K562 (cell line): Measurements from ENCODE around the gene CHKB. TPM values are rescaled to one million over a fixed set of nuclear protein-coding genes. Genes with fewer than 3 reads are reported as not detected.

Source experiments
- ATAC-seq: fragments of 200-7000 bp; cut with Tn5 transposase; 3 replicates; pipeline ENCODE4 v1.9.1; 2020; ENCODE audit warnings: moderate library complexity
- BruUV-seq: library from RNA; stranded (reverse); fragments of 400-500 nt; replicated peaks from 2 replicates; lab custom pipeline; 2021; lab: Mats Ljungman, UMichigan
- CTCF ChIA-PET: fragments of 300-600 bp; formaldehyde crosslinking; extraction: SDS; loops from one replicate; lab custom pipeline; 2021; ENCODE audit warnings: low intra/inter-chr PET ratio; lab: Yijun Ruan, JAX
- POLR2A ChIA-PET: fragments of 300-600, 350-650 bp; sonication (Branson Sonifier 250); formaldehyde crosslinking; extraction: SDS; loops from one replicate; lab custom pipeline; 2021; ENCODE audit warnings: antibody characterized with exemption, inconsistent platforms; lab: Yijun Ruan, JAX
- DNase-seq, 4 experiments: peaks; one replicate each; pipeline versions ENCODE4 v3.0.0 to v3.0.0-alpha.2; 2011 to 2018; ENCODE audit warnings: low spot score in 3 of 4, mixed read lengths in 3 of 4; ENCODE audit errors: extremely low read depth in 1 of 4
- FAIRE-seq: peaks from 2 replicates; lab custom pipeline; 2011; peaks lifted over from hg19 to GRCh38; lab: Jason Lieb, UNC
- H2AFZ ChIP-seq: 2 replicates; pipeline ENCODE4 v1.6.0; 2011; ENCODE audit warnings: low read depth, low read length, control low read depth, inconsistent platforms
- H3K27ac ChIP-seq: fragments of 200-600 bp; 3 replicates; pipeline ENCODE4 v1.8.0; 2011; ENCODE audit warnings: low read depth, mild to moderate bottlenecking, control low read depth, inconsistent platforms, low read length, moderate library complexity, mixed read lengths; ENCODE audit errors: extremely low read depth
- H3K27me3 ChIP-seq, 2 experiments: fragments of 300-600 bp in 1 of 2; 2 replicates in 1 of 2; 3 replicates in 1 of 2; pipeline versions ENCODE4 v1.6.0 to v1.8.0; 2011; ENCODE audit warnings: inconsistent platforms in 2 of 2, low read length in 2 of 2, mild to moderate bottlenecking in 1 of 2, mixed read lengths in 1 of 2, moderate library complexity in 1 of 2; ENCODE audit not compliant: control insufficient read depth in 2 of 2, insufficient read depth in 2 of 2
- H3K36me3 ChIP-seq: fragments of 300-600 bp; 3 replicates; pipeline ENCODE4 v1.8.0; 2011; ENCODE audit warnings: mild to moderate bottlenecking, low read length, inconsistent platforms; ENCODE audit not compliant: control insufficient read depth, insufficient read depth
- H3K4me1 ChIP-seq, 2 experiments: fragments of 200-600 bp in 1 of 2; replicated peaks in 1 of 2; 2 replicates in 1 of 2; 3 replicates in 1 of 2; pipeline versions ENCODE4 v1.5.1 to v1.8.0; 2011; ENCODE audit warnings: inconsistent platforms in 2 of 2, low read length in 2 of 2, mild to moderate bottlenecking in 1 of 2, mixed read lengths in 1 of 2, moderate library complexity in 1 of 2; ENCODE audit not compliant: control insufficient read depth in 2 of 2, insufficient read depth in 2 of 2
- H3K4me2 ChIP-seq: 2 replicates; pipeline ENCODE4 v1.6.1; 2011; ENCODE audit warnings: low read length, control low read depth, inconsistent platforms, mixed read lengths; ENCODE audit not compliant: insufficient read depth
- H3K4me3 ChIP-seq: fragments of 200-600 bp; sonication (generic), shearing (Covaris generic); 2 replicates; pipeline ENCODE4 v1.5.1; 2016; ENCODE audit warnings: control low read depth, inconsistent platforms
- H3K79me2 ChIP-seq: fragments of 200-600 bp; 3 replicates; pipeline ENCODE4 v1.8.0; 2011; ENCODE audit warnings: low read length, inconsistent platforms; ENCODE audit not compliant: control insufficient read depth, insufficient read depth
- H3K9ac ChIP-seq, 2 experiments: 2 replicates each; pipeline versions ENCODE4 v1.6.0 to v1.6.1; 2011; ENCODE audit warnings: low read depth in 2 of 2, low read length in 2 of 2, control low read depth in 1 of 2, inconsistent platforms in 1 of 2, mild to moderate bottlenecking in 1 of 2, mixed read lengths in 1 of 2; ENCODE audit not compliant: insufficient read depth in 1 of 2
- H3K9me1 ChIP-seq: one replicate; pipeline ENCODE4 v1.6.0; 2011; ENCODE audit warnings: inconsistent platforms, mild to moderate bottlenecking, low read length, moderate library complexity; ENCODE audit not compliant: control insufficient read depth, insufficient read depth
- H3K9me3 ChIP-seq: replicated peaks from 2 replicates; pipeline ENCODE4 v1.5.1; 2011; ENCODE audit warnings: low read depth, low read length, inconsistent platforms; ENCODE audit not compliant: control insufficient read depth, insufficient read depth
- H4K20me1 ChIP-seq: replicated peaks from 2 replicates; pipeline ENCODE4 v1.6.1; 2011; ENCODE audit warnings: low read length, inconsistent platforms, mixed read lengths; ENCODE audit not compliant: control insufficient read depth, insufficient read depth
- CHAMP1 ChIP-seq: fragments of 450-650 bp; IDR thresholded peaks from 2 replicates; pipeline ENCODE4 v1.6.1; 2016; ENCODE audit warnings: mild to moderate bottlenecking
- CXXC5 ChIP-seq: fragments of 250-450 bp; sonication (Bioruptor Pico); IDR thresholded peaks from 2 replicates; pipeline ENCODE4 v1.8.0; 2022; ENCODE audit warnings: inconsistent platforms, mild to moderate bottlenecking, moderate library complexity
- DPF2 ChIP-seq: fragments of 450-650 bp; IDR thresholded peaks from 2 replicates; pipeline ENCODE4 v1.6.1; 2016
- GABPB1 ChIP-seq: sonication (generic); formaldehyde crosslinking; IDR thresholded peaks from 2 replicates; pipeline ENCODE4 v1.8.0; 2022; ENCODE audit warnings: mild to moderate bottlenecking, missing genetic modification reagents
- LARP7 ChIP-seq: fragments of 450-650 bp; IDR thresholded peaks from 2 replicates; pipeline ENCODE4 v1.6.1; 2016
- MAZ ChIP-seq, 2 experiments: fragments of 450-650 bp in 1 of 2; sonication (generic) in 1 of 2; formaldehyde crosslinking; IDR thresholded peaks in 1 of 2; conservative IDR thresholded peaks in 1 of 2; 2 replicates each; pipeline versions ENCODE4 v1.4.0 to v1.5.0; 2020; ENCODE audit warnings: mild to moderate bottlenecking in 1 of 2, missing genetic modification reagents in 1 of 2
- MTA2 ChIP-seq: fragments of 450-650 bp; IDR thresholded peaks from 2 replicates; pipeline ENCODE4 v1.6.1; 2016; ENCODE audit warnings: low read depth
- PTBP1 ChIP-seq: fragments of 200-400 bp; formaldehyde crosslinking; IDR thresholded peaks from 2 replicates; pipeline ENCODE4 v1.6.1; 2017; ENCODE audit warnings: low read depth, low read length
- SAP30 ChIP-seq: fragments of 200-600 bp; sonication (generic); IDR thresholded peaks from 2 replicates; pipeline ENCODE4 v1.6.1; 2012; ENCODE audit warnings: borderline replicate concordance, low read depth, mild to moderate bottlenecking, moderate library complexity, low read length, control low read depth, inconsistent platforms; ENCODE audit not compliant: insufficient read depth, poor library complexity, severe bottlenecking
- TEAD4 ChIP-seq, 2 experiments: sonication (generic) in 1 of 2; formaldehyde crosslinking in 1 of 2; IDR thresholded peaks; 2 replicates each; pipeline versions ENCODE4 v1.6.1 to v1.8.0; 2012 to 2022; ENCODE audit warnings: borderline replicate concordance in 1 of 2, inconsistent platforms in 1 of 2, low read length in 1 of 2, mild to moderate bottlenecking in 1 of 2, missing genetic modification reagents in 1 of 2
- TSHZ1 ChIP-seq: fragments of 250-450 bp; sonication (Bioruptor Pico); IDR thresholded peaks from 2 replicates; pipeline ENCODE4 v1.4.0; 2020; ENCODE audit warnings: mild to moderate bottlenecking, moderate library complexity
- WGBS: fragments of 100-300 bp; shearing (Covaris generic); methylation state at CpG from one replicate; pipeline ENCODE4 v1.1.6; 2016; ENCODE audit warnings: low coverage, mixed read lengths; ENCODE audit not compliant: insufficient coverage; ENCODE audit errors: missing lambda C conversion rate; 5-methylcytosine and 5-hydroxymethylcytosine counted together
- in situ Hi-C: fragments of 300-500 bp; cut with MboI; formaldehyde crosslinking; loops from 4 replicates; pipeline ENCODE4 v1.15.0; 2018; ENCODE audit warnings: inconsistent platforms, mixed read lengths
- intact Hi-C: fragments of 100-400 bp; cut with micrococcal nuclease; formaldehyde crosslinking; loops from 2 replicates; pipeline ENCODE4 v1.14.2; 2022
- polyA plus RNA-seq, 8 experiments: library from polyadenylated mRNA; depleted of rRNA in 4 of 8; stranded (reverse) in 5 of 8; unstranded in 3 of 8; fragments of >200 nt; fragmentation: Nextera tagmentation in 2 of 8; fragmentation: Illumina TruSeq in 1 of 8; extraction: Ambion mirVana in 2 of 8; extraction: Trizol in 1 of 8; gene quantifications; 2 replicates each; pipeline versions ENCODE4 v1.2.1 to v1.2.3, GENCODE V29; 2011 to 2014; ENCODE audit warnings: inconsistent platforms in 1 of 8, missing spikeins in 1 of 8
- total RNA-seq, 7 experiments: library from RNA; depleted of rRNA in 6 of 7; stranded (reverse); fragments of >200 nt in 6 of 7; fragmentation: Illumina TruSeq in 2 of 7; extraction: Trizol in 2 of 7; gene quantifications; 2 replicates each; pipeline versions ENCODE4 v1.2.1 to v1.2.3, GENCODE V29; 2011 to 2021; ENCODE audit warnings: low replicate concordance in 1 of 7
- TF ChIP-seq, protein P1 (sequence below): fragments of 450-650 bp; IDR thresholded peaks from 2 replicates; pipeline ENCODE4 v1.6.1; 2016; ENCODE audit warnings: antibody characterized with exemption

CHKB gene
- total and polyA plus RNA-seq, 9 of the 15 experiments (the other 6 are each of a cell fraction or from before 2014, with no cell fraction given): 2.7 to 31.0 (median 11.0) TPM

- Histone ChIP-seq H3K9me1 (no peaks in the 10 kb centered on the region), H2AFZ (no peak overlapping the region), H3K4me2 (peak overlapping the region; percentile 55; the same call in 1 of the 2 replicates), H3K4me1 (peaks cover 10 to 36% of the 10 kb centered on the region in 2 experiments; a peak in 4 of 5 replicates), H3K27ac (peak overlapping the region; percentile 74; the same call in 2 of the 3 replicates), H3K36me3 (no peaks in the 10 kb centered on the region), H3K79me2 (no peaks in the 10 kb centered on the region), H3K27me3 (no peaks in the 10 kb centered on the region), H4K20me1 (no peaks in the 10 kb centered on the region), H3K9ac (0 out of 4 replicates have a peak overlapping the region, but pooled peaks of 1 of the 2 experiments have one; percentile 25), H3K4me3 (no peak overlapping the region), H3K9me3 (0 out of 2 replicates have a peak, but pooled peaks cover 2% of the 10 kb centered on the region)
- WGBS: 15% methylated on average over 19 of the region's 19 CpGs
- peak in 1 of 4 experiments; percentile 49 for DNase-seq
- intact Hi-C loops: no loop called here
- CTCF ChIA-PET: no interaction called here
- POLR2A ChIA-PET: interaction anchor here (0.6 to 0.8 kb wide), 3 partner anchors 15 to 56 kb away, joined by 3 read pairs; no protein-coding TSS in a partner anchor
- peak; percentile 57 for FAIRE-seq
- in situ Hi-C loops: no loop called here
- peak; percentile 72 for ATAC-seq
- BruUV-seq: no TSS peak
- TF ChIP-seq CXXC5 (CRISPR knock-in tag): peak; percentile 29; the same call in 1 of the 2 replicates
- TF ChIP-seq MAZ (CRISPR knock-in tag; conservative IDR thresholded peaks at IDR 0.05 in 1 of 2, IDR thresholded peaks at IDR 0.05 in 1 of 2): no peak
- TF ChIP-seq MTA2: peak; percentile 50; the same call in 1 of the 2 replicates
- TF ChIP-seq GABPB1 (CRISPR knock-in tag): no peak
- peak; percentile 69 for TF ChIP-seq TEAD4 (IDR thresholded peaks at IDR 0.05; ENCODE audit: low read length)
- no peak for TF ChIP-seq TEAD4 (CRISPR knock-in tag; IDR thresholded peaks at IDR 0.05; ENCODE audit: borderline replicate concordance)
- no peak for TF ChIP-seq PTBP1
- no peak for TF ChIP-seq CHAMP1
- TF ChIP-seq SAP30: no peak
- TF ChIP-seq, protein P1, sequence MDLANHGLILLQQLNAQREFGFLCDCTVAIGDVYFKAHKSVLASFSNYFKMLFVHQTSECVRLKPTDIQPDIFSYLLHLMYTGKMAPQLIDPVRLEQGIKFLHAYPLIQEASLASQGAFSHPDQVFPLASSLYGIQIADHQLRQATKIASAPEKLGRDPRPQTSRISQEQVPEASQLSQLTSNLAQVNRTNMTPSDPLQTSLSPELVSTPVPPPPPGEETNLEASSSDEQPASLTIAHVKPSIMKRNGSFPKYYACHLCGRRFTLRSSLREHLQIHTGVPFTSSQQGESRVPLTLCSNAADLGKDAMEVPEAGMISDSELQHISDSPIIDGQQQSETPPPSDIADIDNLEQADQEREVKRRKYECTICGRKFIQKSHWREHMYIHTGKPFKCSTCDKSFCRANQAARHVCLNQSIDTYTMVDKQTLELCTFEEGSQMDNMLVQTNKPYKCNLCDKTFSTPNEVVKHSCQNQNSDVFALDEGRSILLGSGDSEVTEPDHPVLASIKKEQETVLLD: no peak
- TF ChIP-seq LARP7: no peak
- peak; percentile 69 for TF ChIP-seq DPF2
- TF ChIP-seq TSHZ1 (CRISPR knock-in tag): no peak
These were observed 49.5 kb downstream of the CHKB start for GRCh38 chr22:50532824-50533796.
